GM18526 (cell line): ENCODE data around the gene NDUFAF8.
A peak's percentile ranks its signal among the peaks of the same experiment; 100 is the strongest.

Experiments used
- POLR2A ChIP-seq: IDR thresholded peaks from 3 replicates; pipeline ENCODE4 v1.6.1; 2011; ENCODE audit not compliant: insufficient read length; ENCODE audit errors: extremely low read depth

Gene NDUFAF8

GRCh38 chr17:81210868-81211267, 28.2 kb upstream of the NDUFAF8 start:
- TF ChIP-seq POLR2A, result no peak

GRCh38 chr17:81212365-81212764, 26.8 kb upstream of the NDUFAF8 start:
- no peak for TF ChIP-seq POLR2A

- no peak for TF ChIP-seq POLR2A
Observed at GRCh38 chr17:81213978-81214377, 25.1 kb upstream of the NDUFAF8 start.

GRCh38 chr17:81217491-81217890, 21.6 kb upstream of the NDUFAF8 start:
- TF ChIP-seq POLR2A, result no peak

- TF ChIP-seq POLR2A, result no peak
Observed at GRCh38 chr17:81218459-81218858, 20.7 kb upstream of the NDUFAF8 start.

GRCh38 chr17:81218991-81219390, 20.1 kb upstream of the NDUFAF8 start:
- TF ChIP-seq POLR2A, result no peak

GRCh38 chr17:81219476-81220180, 19.5 kb upstream of the NDUFAF8 start:
- no peak for TF ChIP-seq POLR2A

GRCh38 chr17:81221371-81221841, 17.7 kb upstream of the NDUFAF8 start:
- no peak for TF ChIP-seq POLR2A

- no peak for TF ChIP-seq POLR2A
Observed at GRCh38 chr17:81221842-81222619, 17.1 kb upstream of the NDUFAF8 start.

GRCh38 chr17:81222620-81222905, 16.6 kb upstream of the NDUFAF8 start:
- no peak for TF ChIP-seq POLR2A

GRCh38 chr17:81222906-81223761, 16.0 kb upstream of the NDUFAF8 start, which contains the start of gene CEP131:
Gene CEP131, minus strand, starts transcription at chr17:81222965. Its CDS starts 2,909 bp downstream, at chr17:81220056.
- peak; percentile 58 for TF ChIP-seq POLR2A

GRCh38 chr17:81223762-81224130, 15.4 kb upstream of the NDUFAF8 start:
- no peak for TF ChIP-seq POLR2A

- TF ChIP-seq POLR2A, result no peak
Observed at GRCh38 chr17:81228420-81228819, 10.7 kb upstream of the NDUFAF8 start.

- TF ChIP-seq POLR2A, result no peak
Observed at GRCh38 chr17:81228834-81229665, 10.1 kb upstream of the NDUFAF8 start.

- TF ChIP-seq POLR2A, result no peak
Observed at GRCh38 chr17:81229666-81229920, 9.5 kb upstream of the NDUFAF8 start.
